HepG2 (cell line): ENCODE data around the gene CIT. TPM values are rescaled to one million over a fixed set of nuclear protein-coding genes. Genes with fewer than 3 reads are reported as not detected.
"Not testable (repeated sequence)": the region's sequence is repeated elsewhere in the genome, so short reads cannot be mapped to it uniquely, and the experiment has no call there.

ENCODE experiments used
- ATAC-seq: fragments of 200-7000 bp; cut with Tn5 transposase; 3 replicates; pipeline ENCODE4 v1.9.1; 2020; ENCODE audit warnings: mild to moderate bottlenecking, moderate library complexity
- BruUV-seq: library from RNA; stranded (reverse); fragments of 400-500 nt; replicated peaks from 2 replicates; lab custom pipeline; 2021; lab: Mats Ljungman, UMichigan
- CTCF ChIA-PET: fragments of 300-600 bp; formaldehyde crosslinking; extraction: SDS; loops from one replicate; lab custom pipeline; 2021; ENCODE audit warnings: low total read pairs, inconsistent platforms, low intra/inter-chr PET ratio; lab: Yijun Ruan, JAX
- POLR2A ChIA-PET: fragments of 350-600 bp; sonication (Branson Sonifier 250); formaldehyde crosslinking; loops from one replicate; lab custom pipeline; 2020; ENCODE audit warnings: antibody characterized with exemption, inconsistent platforms; lab: Yijun Ruan, JAX
- DNase-seq: peaks from one replicate; pipeline ENCODE4 v3.0.0-alpha.2; 2015; ENCODE audit warnings: low spot score
- FAIRE-seq: peaks from 3 replicates; lab custom pipeline; 2011; peaks lifted over from hg19 to GRCh38; lab: Jason Lieb, UNC
- H2AFZ ChIP-seq: one replicate; pipeline ENCODE4 v1.6.1; 2011; ENCODE audit warnings: low read length, inconsistent platforms
- H3K27ac ChIP-seq: fragments of 300-600 bp; 3 replicates; pipeline ENCODE4 v1.8.0; 2011; ENCODE audit warnings: mixed run types, mild to moderate bottlenecking, mixed read lengths, low read length, inconsistent platforms; ENCODE audit not compliant: insufficient read depth; ENCODE audit errors: extremely low read length
- H3K27me3 ChIP-seq, 2 experiments: fragments of 200-600 bp in 1 of 2; 2 replicates in 1 of 2; 3 replicates in 1 of 2; pipeline versions ENCODE4 v1.6.0 to v1.8.0; 2011; ENCODE audit warnings: low read length in 2 of 2, mild to moderate bottlenecking in 2 of 2, moderate library complexity in 2 of 2, inconsistent platforms in 1 of 2; ENCODE audit not compliant: insufficient read depth in 2 of 2, control insufficient read depth in 1 of 2
- H3K36me3 ChIP-seq, 2 experiments: fragments of 200-600 bp in 1 of 2; replicated peaks in 1 of 2; 2 replicates in 1 of 2; 3 replicates in 1 of 2; pipeline versions ENCODE4 v1.5.1 to v1.8.0; 2011; ENCODE audit warnings: low read length in 2 of 2, inconsistent platforms in 1 of 2; ENCODE audit not compliant: insufficient read depth in 2 of 2, control insufficient read depth in 1 of 2
- H3K4me1 ChIP-seq: 2 replicates; pipeline ENCODE4 v1.5.1; 2012; ENCODE audit warnings: low read length, inconsistent platforms; ENCODE audit not compliant: insufficient read depth
- H3K4me2 ChIP-seq: 2 replicates; pipeline ENCODE4 v1.6.0; 2011; ENCODE audit warnings: low read depth, low read length, inconsistent platforms
- H3K4me3 ChIP-seq, 3 experiments: fragments of 200-600 bp in 1 of 3; sonication (generic), shearing (Covaris generic) in 1 of 3; replicated peaks in 1 of 3; 2 replicates each; pipeline ENCODE4 v1.5.1; 2011 to 2016; ENCODE audit warnings: low read length in 3 of 3, inconsistent platforms in 2 of 3, low read depth in 2 of 3, mild to moderate bottlenecking in 2 of 3, control low read depth in 1 of 3, mixed read lengths in 1 of 3; ENCODE audit not compliant: insufficient read depth in 1 of 3
- H3K79me2 ChIP-seq: one replicate; pipeline ENCODE4 v1.6.1; 2011; ENCODE audit warnings: low read length, inconsistent platforms; ENCODE audit not compliant: insufficient read depth
- H3K9ac ChIP-seq: 2 replicates; pipeline ENCODE4 v1.6.0; 2011; ENCODE audit warnings: mild to moderate bottlenecking, low read depth, low read length, inconsistent platforms; ENCODE audit not compliant: insufficient read depth
- H3K9me3 ChIP-seq: 2 replicates; pipeline ENCODE4 v1.5.1; 2012; ENCODE audit warnings: mild to moderate bottlenecking, low read length
- H4K20me1 ChIP-seq: 2 replicates; pipeline ENCODE4 v1.6.0; 2011; ENCODE audit warnings: inconsistent platforms, mild to moderate bottlenecking, low read length, moderate library complexity; ENCODE audit not compliant: insufficient read depth
- CEBPB ChIP-seq: IDR thresholded peaks from 2 replicates; pipeline ENCODE4 v1.6.1; 2011; ENCODE audit warnings: low read depth, low read length, improper control_type of control experiment, borderline replicate concordance
- CEBPG ChIP-seq: IDR thresholded peaks from 2 replicates; pipeline ENCODE4 v1.6.1; 2016
- MAFF ChIP-seq: IDR thresholded peaks from 2 replicates; pipeline ENCODE4 v1.6.1; 2011; ENCODE audit warnings: low read depth, low read length, improper control_type of control experiment
- MAFK ChIP-seq, 2 experiments: IDR thresholded peaks in 1 of 2; conservative IDR thresholded peaks in 1 of 2; 2 replicates each; pipeline ENCODE4 v1.6.1; 2011; ENCODE audit warnings: improper control_type of control experiment in 2 of 2, low read length in 2 of 2
- NFAT5 ChIP-seq: sonication (generic); formaldehyde crosslinking; IDR thresholded peaks from 2 replicates; pipeline ENCODE4 v1.4.0; 2020; ENCODE audit warnings: missing genetic modification reagents
- RFX1 ChIP-seq: fragments of 450-650 bp; IDR thresholded peaks from 2 replicates; pipeline ENCODE4 v1.6.1; 2017
- ZNF143 ChIP-seq: sonication (generic); formaldehyde crosslinking; IDR thresholded peaks from 2 replicates; pipeline ENCODE4 v1.4.0; 2020; ENCODE audit warnings: missing genetic modification reagents
- ZNF512 ChIP-seq: sonication (generic); formaldehyde crosslinking; IDR thresholded peaks from 2 replicates; pipeline ENCODE4 v1.4.0; 2020; ENCODE audit warnings: mild to moderate bottlenecking, missing genetic modification reagents
- WGBS: methylation state at CpG from one replicate; pipeline ENCODE4 v1.1.6; 2017; ENCODE audit warnings: low lambda C conversion rate; 5-methylcytosine and 5-hydroxymethylcytosine counted together
- in situ Hi-C: cut with HindIII; loops from 2 replicates; pipeline ENCODE4 v1.10.0; 2017; ENCODE audit warnings: low pct_unique_long_range_greater_than_20kb; ENCODE audit not compliant: extremely low pct_ligation_motif_present
- intact Hi-C: fragments of 100-400 bp; cut with micrococcal nuclease; formaldehyde crosslinking; loops from one replicate; pipeline ENCODE4 v1.10.0; 2022; ENCODE audit not compliant: unreplicated experiment
- polyA plus RNA-seq, 8 experiments: library from polyadenylated mRNA; depleted of rRNA in 3 of 8; stranded (reverse) in 7 of 8; unstranded in 1 of 8; fragments of >200 nt; fragmentation: Illumina TruSeq in 4 of 8; extraction: Trizol in 4 of 8; gene quantifications; 2 replicates each; pipeline versions ENCODE4 v1.2.1 to v1.2.3, GENCODE V29; 2011 to 2016; ENCODE audit warnings: low read depth in 4 of 8, missing spikeins in 1 of 8, mixed read lengths in 1 of 8; ENCODE audit not compliant: insufficient read depth in 1 of 8
- total RNA-seq, 5 experiments: library from RNA; depleted of rRNA; stranded (reverse); fragments of >200 nt; fragmentation: Illumina TruSeq; extraction: Trizol; gene quantifications; 2 replicates each; pipeline ENCODE4 v1.2.3, GENCODE V29; 2016; ENCODE audit warnings: low read depth in 1 of 5

The CIT gene
- total and polyA plus RNA-seq, 2 of the 13 experiments (the other 11 are each of a cell fraction or from before 2014, with no cell fraction given) = 7.7 to 11.7 TPM

GRCh38 chr12:119883791-119884190 lies 6.7 kb upstream of the CIT start:
- H3K9ac ChIP-seq, H3K4me3 ChIP-seq, H2AFZ ChIP-seq, H3K9me3 ChIP-seq, ATAC-seq, CTCF ChIA-PET, H3K4me2 ChIP-seq, H3K4me1 ChIP-seq, BruUV-seq, H3K27me3 ChIP-seq, H3K27ac ChIP-seq, DNase-seq, intact Hi-C loops, FAIRE-seq, POLR2A ChIA-PET, H3K36me3 ChIP-seq, in situ Hi-C loops, H4K20me1 ChIP-seq, H3K79me2 ChIP-seq: not testable (repeated sequence)
- WGBS = 29% methylated on average over 4 of the region's 4 CpGs
- TF ChIP-seq ZNF512 (CRISPR knock-in tag) (peak; percentile 87; the same call in 1 of the 2 replicates), CEBPB (peak; percentile 31; the same call in 1 of the 2 replicates), CEBPG (0 out of 2 replicates have a peak, but pooled peaks have one; percentile 4)

- in situ Hi-C loops = no loop called here
- no peak overlapping the region for H2AFZ ChIP-seq
- ChIA-PET POLR2A (no interaction called here), CTCF (no interaction called here)
- H3K4me3 ChIP-seq = no peak overlapping the region
- intact Hi-C loops = no loop called here
- no peaks in the 10 kb centered on the region for H4K20me1 ChIP-seq
- FAIRE-seq (no peak), ATAC-seq (no peak)
- 46% methylated on average over 4 of the region's 4 CpGs for WGBS
- H3K27ac ChIP-seq = no peak overlapping the region
- no peaks in the 10 kb centered on the region for H3K36me3 ChIP-seq
- no peak overlapping the region for H3K9ac ChIP-seq
- 0 out of 5 replicates have a peak, but pooled peaks cover 0 to 5% of the 10 kb centered on the region in 2 experiments for H3K27me3 ChIP-seq
- no TSS peak for BruUV-seq
- TF ChIP-seq MAFF = peak; percentile 49; the same call in 1 of the 2 replicates
- no peak for TF ChIP-seq ZNF143
- no peak for TF ChIP-seq NFAT5
- no peak for TF ChIP-seq RFX1
- peak; percentile 45 to 70 for TF ChIP-seq MAFK (conservative IDR thresholded peaks at IDR 0.05 in 1 of 2, IDR thresholded peaks at IDR 0.05 in 1 of 2; ENCODE audit: low read length in 2 of 2)
- TF ChIP-seq, all 625 proteins: peak for 2
- Histone ChIP-seq H3K79me2 (no peaks in the 10 kb centered on the region), H3K9me3 (no peaks in the 10 kb centered on the region), H3K4me1 (no peaks in the 10 kb centered on the region), H3K4me2 (no peak overlapping the region)
- DNase-seq = no peak
Observed at GRCh38 chr12:119883237-119883636, 6.1 kb upstream of the CIT start.
